Stimulated activated CD8-positive, alpha-beta memory T cell treated with anti-CD3 and anti-CD28 coated beads, Interleukin-4, amount 100 ng/mL, for 1 hour (primary cell): ENCODE results near the gene ASPDH.
"Not testable (repeated sequence)": the region's sequence is repeated elsewhere in the genome, so short reads cannot be mapped to it uniquely, and the experiment has no call there.

ENCODE experiments used
- DNase-seq, 2 donors: peaks; one replicate each; pipeline ENCODE4 v3.0.0-alpha.2; 2020; ENCODE audit warnings: low read depth in 2 of 2, low spot score in 1 of 2

ASPDH gene

GRCh38 chr19:50548191-50549058 lies 34.7 kb upstream of the ASPDH start:
- DNase-seq: no peak

DNA sequence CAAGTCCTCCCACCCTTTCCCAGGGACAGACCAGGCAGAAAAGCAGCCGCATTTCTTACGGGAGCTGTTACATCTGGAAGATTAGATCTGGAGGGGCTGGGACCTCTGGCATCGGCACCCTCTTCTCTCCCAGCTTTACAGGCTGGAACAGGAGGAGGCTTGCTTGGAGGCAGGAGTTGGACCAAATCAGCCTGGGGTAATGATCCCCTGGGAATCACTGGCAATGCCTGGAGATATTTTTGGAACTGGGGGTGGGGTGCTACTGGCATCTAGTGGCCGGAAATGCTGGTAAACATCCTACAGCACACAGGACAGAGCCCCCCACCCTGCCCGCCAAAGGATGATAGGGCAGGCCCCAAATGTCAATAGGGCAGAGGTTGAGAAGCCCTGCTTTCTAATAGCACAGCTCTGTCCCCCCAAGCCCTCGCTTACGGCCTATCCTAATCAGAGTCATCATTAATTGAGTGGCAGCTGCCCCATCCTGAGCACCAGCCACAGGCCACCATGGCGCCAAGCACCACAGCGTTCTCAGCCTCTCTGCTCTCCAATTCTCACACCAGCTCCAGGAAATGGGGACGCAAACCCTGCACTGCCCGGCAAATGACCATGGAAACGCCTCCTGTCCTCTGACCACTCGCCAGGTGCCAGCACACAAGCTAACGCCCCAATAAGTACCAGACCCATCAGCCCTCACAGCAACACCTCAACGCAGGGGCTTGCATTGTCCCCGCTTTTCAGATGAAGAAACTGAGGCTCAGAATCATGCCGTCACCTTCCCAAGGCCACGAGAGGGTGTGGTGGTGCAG lies 33.9 kb upstream of the ASPDH start:
- DNase-seq: no peak

DNA sequence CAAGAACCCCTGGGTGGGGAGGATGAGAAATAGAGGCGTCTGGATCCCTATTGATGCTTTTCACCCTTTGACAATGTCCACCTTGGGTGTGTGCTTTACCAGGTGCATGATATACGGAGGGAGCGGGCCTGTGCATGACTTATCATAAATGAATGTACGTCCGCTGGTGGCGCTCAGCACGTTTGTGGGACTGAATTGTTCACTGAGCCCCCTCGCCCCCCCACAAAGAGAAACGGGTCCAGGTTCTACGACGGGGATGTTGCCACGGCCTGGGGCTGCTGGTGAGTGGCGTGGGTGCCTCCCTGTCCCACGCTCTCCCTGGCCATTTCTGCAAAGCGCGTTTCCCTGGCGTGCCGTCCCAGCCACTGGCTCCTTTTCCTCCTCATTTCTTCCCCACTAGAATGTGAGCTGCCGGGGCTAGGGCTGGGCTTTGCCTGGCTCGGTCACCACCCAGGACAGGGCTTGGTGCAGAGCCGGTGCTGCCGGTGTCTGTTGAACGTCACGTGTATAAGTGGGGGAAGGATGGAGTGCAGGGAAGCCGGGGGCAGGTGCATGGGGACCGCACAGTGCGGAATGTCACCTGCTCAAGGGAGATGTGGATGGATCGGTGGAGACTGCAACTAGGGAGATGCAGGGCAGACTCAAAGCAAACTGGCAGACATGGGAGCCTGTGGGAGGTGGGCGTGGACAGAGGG lies 33.0 kb upstream of the ASPDH start:
- DNase-seq: no peak

GRCh38 chr19:50542943-50543342 lies 29.2 kb upstream of the ASPDH start:
- no peak for DNase-seq

DNA sequence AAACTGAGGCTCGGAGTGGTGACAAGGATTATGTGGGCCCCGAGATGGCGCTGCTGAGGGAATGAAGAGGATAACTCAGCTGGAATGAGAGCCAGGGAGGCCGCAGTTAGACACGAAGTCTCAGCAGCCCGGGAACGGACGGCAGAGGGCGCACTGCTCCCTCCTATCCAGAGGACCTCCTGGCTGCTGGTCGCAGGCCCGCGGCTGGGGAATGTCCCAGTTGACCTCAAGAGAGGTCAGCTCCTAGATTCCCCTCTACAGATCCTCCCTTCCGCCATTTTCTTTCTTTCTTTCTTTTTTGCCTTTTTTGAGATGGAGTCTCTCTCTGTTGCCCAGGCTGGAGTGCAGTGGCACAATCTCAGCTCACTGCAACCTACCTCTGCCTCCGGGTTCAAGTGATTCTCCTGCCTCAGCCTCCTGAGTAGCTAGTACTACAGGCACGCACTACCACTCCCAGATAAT lies 24.1 kb upstream of the ASPDH start:
- peak; percentile 18 to 24 for DNase-seq

GRCh38 chr19:50537306-50537685 lies 23.6 kb upstream of the ASPDH start:
- DNase-seq: no peak

DNA sequence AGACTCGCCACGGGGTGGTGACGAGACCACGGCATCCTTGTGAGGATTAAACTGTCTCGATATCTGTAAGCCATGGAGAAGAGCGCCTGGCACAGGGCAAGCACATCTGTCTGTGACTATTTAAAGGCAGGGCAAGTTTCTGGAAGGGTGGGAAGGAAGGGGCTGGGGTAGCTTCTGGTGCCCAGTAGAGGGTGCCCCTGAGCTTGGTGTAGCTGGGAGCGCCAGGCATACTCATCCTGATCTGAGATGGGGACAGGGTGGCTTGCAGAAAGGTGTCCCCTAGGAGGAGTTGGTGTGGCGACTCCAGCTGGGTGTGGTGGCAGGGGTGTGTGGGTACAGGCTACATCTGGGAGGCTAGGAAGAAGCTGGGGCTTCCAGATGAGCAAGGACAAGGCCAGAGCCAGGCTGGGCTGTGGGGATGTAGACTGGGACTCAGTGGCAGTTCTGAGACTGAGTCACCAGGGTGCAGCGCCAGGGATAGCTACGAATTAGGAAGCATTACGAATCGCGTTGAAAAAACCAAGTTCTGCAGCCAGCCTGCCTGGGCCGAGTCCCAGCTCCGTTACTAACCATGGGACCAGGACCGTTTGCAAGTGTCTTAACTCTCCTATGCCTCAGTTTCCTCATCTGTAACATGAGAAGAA lies 23.1 kb upstream of the ASPDH start:
- DNase-seq: no peak

- no peak for DNase-seq
These were observed 22.0 kb upstream of the ASPDH start for GRCh38 chr19:50535672-50536187.

- DNase-seq: no peak
These were observed 20.8 kb upstream of the ASPDH start for GRCh38 chr19:50534478-50534877.

DNA sequence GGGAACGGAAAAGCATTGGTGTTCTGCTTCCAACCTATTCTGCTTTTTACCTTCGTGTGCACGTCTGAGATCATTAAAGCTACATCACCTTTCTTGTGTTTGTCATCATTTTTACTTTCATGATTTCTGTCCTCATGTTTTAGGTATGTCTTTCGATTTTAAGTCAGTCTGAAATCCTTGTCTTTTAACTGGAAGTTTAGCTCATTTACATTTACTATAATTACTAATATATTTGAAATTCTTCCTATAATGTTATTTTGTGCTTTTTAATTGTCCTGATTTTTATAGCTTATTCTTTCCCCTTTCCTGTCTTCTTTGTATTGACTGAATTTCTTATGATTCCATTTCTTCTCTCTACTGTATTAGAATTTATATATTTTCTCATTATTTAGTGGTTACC lies 19.2 kb upstream of the ASPDH start:
- DNase-seq: no peak

DNA sequence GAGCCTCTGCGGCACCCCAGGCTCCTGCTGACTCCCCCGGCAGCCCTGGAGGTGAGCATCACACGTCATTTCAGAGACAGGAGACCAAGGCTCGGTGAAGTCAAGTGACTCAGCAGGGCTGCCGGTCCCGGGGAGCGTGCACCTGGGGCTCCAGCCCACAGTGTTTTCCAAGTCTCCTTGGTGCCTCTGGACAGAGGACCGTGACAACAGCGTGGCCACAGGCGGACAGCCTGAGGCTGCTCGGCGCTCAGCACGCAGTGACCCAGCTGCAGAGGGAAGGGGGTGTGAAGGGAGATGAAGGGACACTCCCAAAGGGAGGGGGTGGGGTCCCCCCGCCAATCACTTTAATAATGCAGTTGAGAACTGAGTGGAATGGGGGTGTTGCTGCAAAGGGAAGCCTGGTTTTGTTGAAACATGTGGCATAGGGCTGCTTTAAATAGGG lies 17.5 kb upstream of the ASPDH start:
- DNase-seq: no peak

GRCh38 chr19:50528052-50528451 lies 14.3 kb upstream of the ASPDH start:
- not testable (repeated sequence) for DNase-seq

DNA sequence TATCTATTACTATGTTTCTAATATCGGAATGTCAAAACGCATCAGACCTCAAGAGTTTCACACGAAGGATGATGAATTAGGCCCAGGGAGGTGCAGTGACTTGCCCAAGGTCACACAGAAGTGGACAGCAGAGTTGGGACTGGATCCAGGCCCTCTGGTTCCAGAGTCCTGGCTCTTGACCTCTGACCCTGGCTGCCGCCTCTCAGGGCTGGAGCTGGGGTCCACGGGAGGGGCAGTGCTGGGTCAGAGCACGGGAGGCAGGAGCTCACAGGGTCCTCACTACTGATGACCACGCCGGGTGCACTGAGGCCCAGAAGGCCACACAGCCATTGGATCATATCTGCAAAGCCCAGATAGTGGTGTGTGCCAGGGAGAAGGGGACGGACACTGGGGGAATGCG lies 9.2 kb upstream of the ASPDH start:
- no peak for DNase-seq

GRCh38 chr19:50520822-50521465 lies 7.2 kb upstream of the ASPDH start:
- no peak for DNase-seq

- DNase-seq: no peak
These were observed 5.4 kb upstream of the ASPDH start for GRCh38 chr19:50519006-50519575.

DNA sequence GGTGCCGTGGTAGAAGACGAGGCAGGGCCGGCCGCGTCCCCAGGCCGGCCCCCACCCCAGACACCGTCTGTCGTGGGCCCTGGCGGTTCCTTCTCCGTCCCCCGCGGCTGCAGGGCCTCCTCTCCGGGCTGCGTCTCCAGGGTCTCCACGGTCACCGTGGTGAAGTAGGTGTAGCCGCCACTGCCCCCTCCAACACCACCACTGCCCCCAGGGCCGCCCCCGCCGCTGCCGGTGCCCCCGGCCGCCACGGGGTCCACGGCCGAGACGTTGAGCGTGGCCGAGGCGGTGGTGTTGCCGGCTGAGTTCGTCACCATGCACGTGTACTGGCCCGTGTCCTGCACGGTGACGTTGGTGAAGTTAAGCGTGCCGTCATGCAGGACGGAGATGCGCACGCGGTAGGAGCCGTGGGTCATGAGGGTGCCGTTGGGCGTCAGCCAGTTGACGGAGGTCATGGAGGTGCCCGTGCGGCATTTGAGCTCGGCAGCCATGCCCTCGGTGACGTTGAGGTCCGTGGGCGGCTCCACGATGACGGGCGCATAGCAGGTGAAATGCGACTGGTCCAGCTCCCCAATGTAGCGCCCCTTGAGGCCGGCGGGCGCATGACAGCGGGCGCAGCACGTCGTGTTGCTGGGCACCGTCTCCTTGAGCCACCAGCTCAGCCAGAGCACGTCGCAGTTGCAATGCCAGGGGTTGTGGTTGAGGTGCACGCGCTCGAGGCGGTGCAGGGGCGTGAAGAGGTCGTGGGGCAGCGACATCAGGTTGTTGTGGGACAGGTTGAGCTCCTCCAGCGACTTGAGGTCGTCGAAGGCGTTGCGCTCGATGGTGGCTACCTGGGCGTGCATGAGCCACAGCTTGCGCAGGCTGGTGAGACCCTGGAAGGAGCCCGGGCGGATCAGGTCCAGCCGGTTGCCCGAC lies 4.6 kb upstream of the ASPDH start:
- no peak for DNase-seq

DNA sequence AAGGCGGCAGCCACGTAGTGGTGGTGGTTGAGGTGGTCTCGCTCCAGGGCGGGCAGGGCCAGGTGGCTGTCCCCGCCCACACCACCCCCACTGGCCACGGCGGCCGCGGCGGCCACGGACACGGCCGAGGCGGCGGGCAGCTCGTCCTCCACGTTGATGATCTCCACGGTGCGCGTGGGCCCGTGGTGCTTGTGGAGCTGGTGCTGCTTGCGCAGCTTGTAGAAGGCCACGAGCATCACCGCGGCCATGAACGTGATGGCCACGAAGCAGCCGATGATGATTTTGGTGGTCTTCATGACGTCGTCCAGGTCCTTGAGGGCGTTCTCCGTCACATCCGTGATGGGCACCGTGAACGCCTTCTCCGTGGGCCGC lies 4.0 kb upstream of the ASPDH start:
- no peak for DNase-seq

GRCh38 chr19:50516964-50517703 lies 3.4 kb upstream of the ASPDH start:
- no peak for DNase-seq
